Activated T-cell treated with anti-CD3 and anti-CD28 coated beads, Interleukin-2, amount 50 U/mL, for 72 hours (primary cell): ENCODE measurements around the gene GCNT1. TPM values are rescaled to one million over a fixed set of nuclear protein-coding genes. Genes with fewer than 3 reads are reported as not detected.

Experiments
- ATAC-seq, 2 donors: fragments of 150-1000 bp; cut with Tn5 transposase; replicated peaks in 1 of 2; 2 replicates each; pipeline ENCODE4 v1.10.0; 2021; ENCODE audit warnings: moderate library complexity in 2 of 2, mild to moderate bottlenecking in 1 of 2
- DNase-seq, 2 donors: peaks; one replicate each; pipeline ENCODE4 v3.0.0; 2021 to 2022; ENCODE audit warnings: mixed read lengths in 1 of 2
- H3K27ac Mint-ChIP-seq: one replicate; pipeline ENCODE4 v1.8.0; 2022; ENCODE audit warnings: mild to moderate bottlenecking, moderate library complexity, mixed read lengths
- H3K27me3 Mint-ChIP-seq: one replicate; pipeline ENCODE4 v1.8.0; 2022; ENCODE audit warnings: low read depth, mixed read lengths
- H3K36me3 Mint-ChIP-seq, 2 donors: one replicate each; pipeline ENCODE4 v1.8.0; 2022; ENCODE audit warnings: mixed read lengths in 2 of 2, mild to moderate bottlenecking in 1 of 2; ENCODE audit not compliant: insufficient read depth in 2 of 2
- H3K4me1 Mint-ChIP-seq: one replicate; pipeline ENCODE4 v1.8.0; 2022; ENCODE audit warnings: low read depth, mixed read lengths
- H3K4me3 Mint-ChIP-seq, 2 donors: one replicate each; pipeline ENCODE4 v1.8.0; 2022; ENCODE audit warnings: mild to moderate bottlenecking in 2 of 2, mixed read lengths in 2 of 2, moderate library complexity in 2 of 2
- H3K9me3 Mint-ChIP-seq, 2 donors: one replicate each; pipeline ENCODE4 v1.8.0; 2022; ENCODE audit warnings: mixed read lengths in 2 of 2
- total RNA-seq, 2 donors: library from RNA; stranded (reverse); gene quantifications; one replicate each; pipeline ENCODE4 v1.2.3, GENCODE V29; 2022

Gene GCNT1
- total RNA-seq: 1 to 10 TPM; 4.2 to 9.7 TPM

GRCh38 chr9:76458903-76459693 is at the start of gene GCNT1:
Gene GCNT1 (plus strand): TSS chr9:76459182. CDS start chr9:76502382, 43,200 bp downstream.
- Mint-ChIP-seq H3K27ac (peak within 1 kb of the TSS; percentile 60), H3K9me3 (peaks cover 0 to 3% of the 10 kb centered on the region in 2 donors), H3K4me1 (peaks cover 19% of the 10 kb centered on the region), H3K27me3 (peaks cover 5% of the 10 kb centered on the region), H3K36me3 (peaks cover 4 to 6% of the 10 kb centered on the region in 2 donors), H3K4me3 (peak within 1 kb of the TSS; percentile 98 to 99)
- peak; percentile 94 to 96 for DNase-seq
- peak; percentile 97 to 98 for ATAC-seq

- Mint-ChIP-seq H3K27me3 (peaks cover 12% of the 10 kb centered on the region), H3K4me1 (peaks cover 37% of the 10 kb centered on the region)
Measured at GRCh38 chr9:76412638-76413037, 46.3 kb upstream of the GCNT1 start.

DNA sequence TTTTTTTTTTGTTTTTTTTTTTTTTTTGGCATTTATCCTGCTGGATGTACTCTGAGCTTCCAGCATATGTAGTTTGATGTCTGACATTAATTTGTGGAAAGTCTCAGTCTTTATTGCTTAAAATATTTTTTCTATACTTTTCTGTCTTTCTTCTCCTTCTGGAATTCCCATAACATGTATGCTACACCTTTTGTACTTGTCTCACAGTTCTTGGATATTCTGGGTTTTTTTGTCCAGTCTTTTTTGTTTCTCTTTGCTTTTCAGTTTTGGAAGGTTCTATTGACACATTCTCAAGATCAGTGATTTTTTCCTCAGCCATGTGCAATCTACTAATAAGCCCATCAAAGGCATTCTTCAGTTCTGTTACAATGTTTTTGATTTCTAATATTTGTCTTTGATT is 45.3 kb upstream of the GCNT1 start:
- Mint-ChIP-seq H3K9me3 (peaks cover 7 to 9% of the 10 kb centered on the region in 2 donors), H3K4me1 (peaks cover 33% of the 10 kb centered on the region), H3K27ac (no peak overlapping the region), H3K27me3 (peaks cover 12% of the 10 kb centered on the region), H3K4me3 (no peak overlapping the region), H3K36me3 (peaks cover 12 to 15% of the 10 kb centered on the region in 2 donors)
- DNase-seq (no peak), ATAC-seq (no peak)

More at GRCh38 chr9:76412638-76413037, 46.3 kb upstream of the GCNT1 start:
- Mint-ChIP-seq H3K27ac (no peak overlapping the region), H3K9me3 (peaks cover 7 to 9% of the 10 kb centered on the region in 2 donors), H3K4me3 (no peak overlapping the region), H3K36me3 (peaks cover 12 to 15% of the 10 kb centered on the region in 2 donors)
- DNase-seq (no peak), ATAC-seq (no peak)

DNA sequence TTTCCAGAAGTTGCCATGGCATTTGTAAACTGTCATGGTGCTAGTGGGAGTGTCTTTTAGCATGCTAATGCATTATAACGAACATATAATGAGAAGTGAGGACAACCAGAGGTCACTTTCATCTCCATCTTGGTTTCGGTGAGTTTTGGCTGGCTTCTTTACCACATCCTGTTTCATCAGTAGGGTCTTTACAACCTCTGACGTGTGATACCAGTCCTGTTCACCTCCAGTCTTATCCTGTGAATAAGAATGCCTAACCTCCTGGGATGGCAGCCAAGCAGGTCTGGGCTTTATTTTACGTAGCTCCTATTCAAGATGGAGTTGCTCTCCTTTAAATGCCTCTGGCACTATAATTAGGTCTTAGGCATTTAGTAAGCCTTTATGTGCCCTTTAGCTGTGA is 44.3 kb upstream of the GCNT1 start:
- H3K4me3 Mint-ChIP-seq: peak overlapping the region in 1 of 2 donors; percentile 18
- H3K4me1 Mint-ChIP-seq: peaks cover 31% of the 10 kb centered on the region
- peak in 1 of 2 donors; percentile 71 for ATAC-seq
- H3K27me3 Mint-ChIP-seq: peaks cover 12% of the 10 kb centered on the region
- DNase-seq: no peak
- H3K36me3 Mint-ChIP-seq: peaks cover 12 to 15% of the 10 kb centered on the region in 2 donors
- peaks cover 7 to 9% of the 10 kb centered on the region in 2 donors for H3K9me3 Mint-ChIP-seq
- H3K27ac Mint-ChIP-seq: no peak overlapping the region

DNA sequence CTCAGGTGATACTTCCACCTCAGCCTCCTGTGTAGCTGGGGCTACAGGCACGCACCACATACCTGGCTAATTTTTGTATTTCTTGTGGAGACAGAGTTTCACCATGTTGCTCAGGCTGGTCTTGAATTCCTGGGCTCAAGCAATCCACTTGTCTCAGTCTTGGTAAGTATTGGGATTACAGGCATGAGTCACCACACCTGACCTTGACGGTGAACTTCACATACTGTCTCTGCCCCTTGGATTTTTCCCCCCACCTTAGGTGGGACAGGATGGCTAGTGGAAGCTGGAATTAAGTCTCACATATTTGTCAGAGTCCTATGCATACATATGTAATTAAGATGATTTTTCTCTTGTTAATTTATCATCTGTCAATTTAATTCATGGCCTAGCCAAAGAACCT is 43.8 kb upstream of the GCNT1 start:
- ATAC-seq: peak in 1 of 2 donors; percentile 19
- peaks cover 7 to 9% of the 10 kb centered on the region in 2 donors for H3K9me3 Mint-ChIP-seq
- H3K27me3 Mint-ChIP-seq: peaks cover 12% of the 10 kb centered on the region
- H3K4me3 Mint-ChIP-seq: peak overlapping the region in 1 of 2 donors; percentile 18
- H3K27ac Mint-ChIP-seq: no peak overlapping the region
- H3K36me3 Mint-ChIP-seq: peaks cover 12 to 15% of the 10 kb centered on the region in 2 donors
- DNase-seq: no peak
- H3K4me1 Mint-ChIP-seq: peaks cover 31% of the 10 kb centered on the region

GRCh38 chr9:76415731-76416130 is 43.3 kb upstream of the GCNT1 start:
- H3K4me3 Mint-ChIP-seq: no peak overlapping the region
- peaks cover 12% of the 10 kb centered on the region for H3K27me3 Mint-ChIP-seq
- DNase-seq (no peak), ATAC-seq (no peak)
- peaks cover 32% of the 10 kb centered on the region for H3K4me1 Mint-ChIP-seq
- peaks cover 7 to 9% of the 10 kb centered on the region in 2 donors for H3K9me3 Mint-ChIP-seq
- H3K36me3 Mint-ChIP-seq: peaks cover 12 to 15% of the 10 kb centered on the region in 2 donors
- H3K27ac Mint-ChIP-seq: no peak overlapping the region

GRCh38 chr9:76417394-76417793 is 41.6 kb upstream of the GCNT1 start:
- peaks cover 12% of the 10 kb centered on the region for H3K27me3 Mint-ChIP-seq
- peaks cover 7 to 9% of the 10 kb centered on the region in 2 donors for H3K9me3 Mint-ChIP-seq
- ATAC-seq (no peak), DNase-seq (no peak)
- H3K4me1 Mint-ChIP-seq: peaks cover 41% of the 10 kb centered on the region
- no peak overlapping the region for H3K27ac Mint-ChIP-seq
- H3K36me3 Mint-ChIP-seq: peaks cover 12 to 15% of the 10 kb centered on the region in 2 donors
- no peak overlapping the region for H3K4me3 Mint-ChIP-seq

DNA sequence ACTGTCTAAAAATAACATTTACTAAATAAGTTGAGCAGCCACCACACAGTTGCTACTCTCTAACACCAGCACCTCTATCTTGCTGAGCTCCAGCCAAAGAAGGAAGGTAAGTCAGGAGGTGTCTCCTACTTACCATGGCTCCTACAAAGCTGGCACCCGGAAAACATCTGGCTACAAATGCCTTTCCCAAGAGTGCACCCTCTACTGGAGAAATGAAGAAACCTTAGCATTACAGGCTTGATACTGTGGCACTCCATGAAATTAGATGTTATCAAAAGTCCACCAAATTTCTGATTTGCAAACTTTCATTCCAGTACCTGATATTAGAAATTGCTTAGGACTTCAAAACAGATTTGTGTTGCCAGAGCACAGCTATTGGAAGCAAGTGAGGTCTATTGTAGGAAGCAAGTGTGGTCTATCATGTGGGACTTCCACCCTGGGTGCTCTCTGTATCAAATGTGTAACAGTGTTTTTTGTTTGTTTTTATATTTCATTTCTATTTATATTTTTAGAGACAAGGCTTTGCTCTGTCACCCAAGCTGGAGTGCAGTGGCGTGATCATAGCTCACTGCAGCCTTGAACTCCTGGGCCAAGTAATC is 39.1 kb upstream of the GCNT1 start:
- ATAC-seq (no peak), DNase-seq (no peak)
- Mint-ChIP-seq H3K4me3 (no peak overlapping the region), H3K27ac (no peak overlapping the region), H3K9me3 (no peaks in the 10 kb centered on the region), H3K36me3 (peaks cover 2 to 3% of the 10 kb centered on the region in 2 donors), H3K27me3 (no peaks in the 10 kb centered on the region), H3K4me1 (peaks cover 44% of the 10 kb centered on the region)

GRCh38 chr9:76423216-76424177 is 35.5 kb upstream of the GCNT1 start:
- peaks cover 0 to 4% of the 10 kb centered on the region in 2 donors for H3K36me3 Mint-ChIP-seq
- H3K27ac Mint-ChIP-seq: peak overlapping the region; percentile 44
- H3K27me3 Mint-ChIP-seq: no peaks in the 10 kb centered on the region
- no peaks in the 10 kb centered on the region for H3K9me3 Mint-ChIP-seq
- ATAC-seq (peak; percentile 31 to 43), DNase-seq (no peak)
- peak overlapping the region; percentile 66 to 77 for H3K4me3 Mint-ChIP-seq
- peaks cover 49% of the 10 kb centered on the region for H3K4me1 Mint-ChIP-seq

GRCh38 chr9:76424491-76424890 is 34.5 kb upstream of the GCNT1 start:
- Mint-ChIP-seq H3K36me3 (peaks cover 0 to 4% of the 10 kb centered on the region in 2 donors), H3K4me1 (peaks cover 49% of the 10 kb centered on the region), H3K27ac (peak overlapping the region; percentile 44), H3K9me3 (no peaks in the 10 kb centered on the region), H3K4me3 (peak overlapping the region; percentile 66 to 77), H3K27me3 (no peaks in the 10 kb centered on the region)
- no peak for DNase-seq
- peak; percentile 81 to 89 for ATAC-seq

DNA sequence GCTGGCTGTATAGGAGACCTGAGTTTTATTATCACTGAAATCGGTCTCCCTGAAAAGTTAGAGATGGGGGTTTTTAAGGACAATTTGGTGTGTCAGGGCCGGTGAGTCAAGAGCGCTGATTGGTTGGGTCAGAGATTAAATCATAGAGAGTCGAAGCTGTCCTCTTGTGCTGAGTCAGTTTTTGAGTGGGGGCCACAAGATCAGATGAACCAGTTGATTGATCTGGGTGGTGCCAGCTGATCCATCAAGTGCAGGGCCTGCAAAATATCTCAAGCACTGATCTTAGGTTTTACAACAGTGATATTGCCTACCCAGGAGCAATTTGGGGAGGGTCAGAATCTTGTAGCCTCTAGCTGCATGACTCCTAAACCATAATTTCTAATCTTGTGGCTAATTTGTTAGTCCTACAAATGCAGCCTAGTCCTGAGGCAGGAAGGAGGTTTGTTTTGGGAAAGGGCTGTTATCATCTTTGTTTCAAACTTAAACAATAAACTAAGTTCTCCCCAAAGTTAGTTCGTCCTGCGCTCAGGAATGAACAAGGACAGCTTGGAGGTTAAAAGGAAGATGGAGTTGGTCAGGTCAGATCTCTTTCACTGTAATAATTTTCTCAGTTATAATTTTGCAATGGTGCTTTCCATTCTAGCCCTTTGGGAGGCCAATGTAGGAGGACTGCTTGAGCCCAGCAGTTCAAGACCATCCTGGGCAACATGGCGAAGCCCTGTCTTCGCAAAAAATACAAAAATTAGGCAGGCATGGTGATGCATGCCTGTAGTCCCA is 33.1 kb upstream of the GCNT1 start:
- peaks cover 0 to 4% of the 10 kb centered on the region in 2 donors for H3K36me3 Mint-ChIP-seq
- no peaks in the 10 kb centered on the region for H3K27me3 Mint-ChIP-seq
- ATAC-seq: peak; percentile 4 to 6
- H3K4me3 Mint-ChIP-seq: peak overlapping the region in 1 of 2 donors; percentile 2
- peaks cover 46% of the 10 kb centered on the region for H3K4me1 Mint-ChIP-seq
- peak overlapping the region; percentile 44 for H3K27ac Mint-ChIP-seq
- peak in 1 of 2 donors; percentile 35 for DNase-seq
- no peaks in the 10 kb centered on the region for H3K9me3 Mint-ChIP-seq
